Stimulated activated naive CD4-positive, alpha-beta T cell (primary cell): ENCODE measurements around the gene METTL25.

Experiments
- DNase-seq, 6 experiments: peaks; one replicate each; lab custom pipeline; 2025; lab: John Stamatoyannopoulos, UW

The METTL25 gene

GRCh38 chr12:82473111-82473754, 114.9 kb downstream of the METTL25 start:
- DNase-seq, result no peak

GRCh38 chr12:82474181-82474797, 116.0 kb downstream of the METTL25 start:
- DNase-seq, result no peak

GRCh38 chr12:82474798-82475184, 116.5 kb downstream of the METTL25 start:
- no peak for DNase-seq

- no peak for DNase-seq
Observed at GRCh38 chr12:82475211-82475610, 116.9 kb downstream of the METTL25 start.

- no peak for DNase-seq
Observed at GRCh38 chr12:82476511-82476910, 118.2 kb downstream of the METTL25 start.

- no peak for DNase-seq
Observed at GRCh38 chr12:82479511-82479910, 121.2 kb downstream of the METTL25 start.

- DNase-seq, result no peak
Observed at GRCh38 chr12:82480606-82481005, 122.3 kb downstream of the METTL25 start.

- DNase-seq, result no peak
Observed at GRCh38 chr12:82481954-82482353, 123.6 kb downstream of the METTL25 start.

GRCh38 chr12:82486524-82487235, 128.4 kb downstream of the METTL25 start:
- no peak for DNase-seq

- DNase-seq, result no peak
Observed at GRCh38 chr12:82504409-82504808, 146.1 kb downstream of the METTL25 start.

GRCh38 chr12:82505150-82505549, 146.8 kb downstream of the METTL25 start:
- DNase-seq, result no peak

GRCh38 chr12:82507686-82508085, 149.4 kb downstream of the METTL25 start:
- no peak for DNase-seq

- no peak for DNase-seq
Observed at GRCh38 chr12:82510386-82510785, 152.1 kb downstream of the METTL25 start.

GRCh38 chr12:82514880-82515279, 156.6 kb downstream of the METTL25 start:
- DNase-seq, result no peak

GRCh38 chr12:82515652-82516051, 157.3 kb downstream of the METTL25 start:
- DNase-seq, result no peak

- DNase-seq, result no peak
Observed at GRCh38 chr12:82517027-82517426, 158.7 kb downstream of the METTL25 start.

GRCh38 chr12:82517808-82518207, 159.5 kb downstream of the METTL25 start:
- no peak for DNase-seq

- DNase-seq, result no peak
Observed at GRCh38 chr12:82519510-82519909, 161.2 kb downstream of the METTL25 start.

GRCh38 chr12:82522285-82522684, 164.0 kb downstream of the METTL25 start:
- no peak for DNase-seq

GRCh38 chr12:82522762-82523161, 164.4 kb downstream of the METTL25 start:
- no peak for DNase-seq

GRCh38 chr12:82523996-82524395, 165.7 kb downstream of the METTL25 start:
- no peak for DNase-seq

GRCh38 chr12:82524641-82525040, 166.3 kb downstream of the METTL25 start:
- DNase-seq, result no peak

- DNase-seq, result no peak
Observed at GRCh38 chr12:82525616-82526015, 167.3 kb downstream of the METTL25 start.
